Panc1 (cell line): ENCODE data around the gene FSTL4.

Experiments used
- CTCF ChIP-seq: fragments of 450-650 bp; IDR thresholded peaks from 2 replicates; pipeline ENCODE4 v1.5.1; 2017; ENCODE audit warnings: mild to moderate bottlenecking
- POLR2AphosphoS5 ChIP-seq: IDR thresholded peaks from 2 replicates; pipeline ENCODE4 v1.6.1; 2012; ENCODE audit warnings: mild to moderate bottlenecking, low read depth, low read length, moderate library complexity

- TF ChIP-seq CTCF (no peak), POLR2AphosphoS5 (no peak)
Observed at GRCh38 chr5:133450286-133450685, 162.1 kb downstream of the FSTL4 start.
